Effector CD8-positive, alpha-beta T cell (primary cell): ENCODE data around the gene PRKD1.
"Not testable (repeated sequence)": the region's sequence is repeated elsewhere in the genome, so short reads cannot be mapped to it uniquely, and the experiment has no call there.

Experiments used
- DNase-seq: peaks from one replicate; lab custom pipeline; 2025; lab: John Stamatoyannopoulos, UW

The PRKD1 gene

GRCh38 chr14:29900609-29901350 is 26.9 kb downstream of the PRKD1 start:
- DNase-seq = no peak

- DNase-seq = no peak
These were observed 29.2 kb downstream of the PRKD1 start for GRCh38 chr14:29898470-29898869.

GRCh38 chr14:29897181-29897580 is 30.5 kb downstream of the PRKD1 start:
- DNase-seq = no peak

GRCh38 chr14:29896354-29896821 is 31.3 kb downstream of the PRKD1 start:
- no peak for DNase-seq

GRCh38 chr14:29895591-29896083 is 32.0 kb downstream of the PRKD1 start:
- DNase-seq = no peak

- DNase-seq = no peak
These were observed 33.7 kb downstream of the PRKD1 start for GRCh38 chr14:29893989-29894388.

GRCh38 chr14:29892327-29892726 is 35.3 kb downstream of the PRKD1 start:
- DNase-seq = no peak

GRCh38 chr14:29885988-29886387 is 41.7 kb downstream of the PRKD1 start:
- DNase-seq = no peak

GRCh38 chr14:29868000-29868399 is 59.6 kb downstream of the PRKD1 start:
- no peak for DNase-seq

- no peak for DNase-seq
These were observed 62.3 kb downstream of the PRKD1 start for GRCh38 chr14:29865299-29865698.

- DNase-seq = no peak
These were observed 65.7 kb downstream of the PRKD1 start for GRCh38 chr14:29861996-29862395.

GRCh38 chr14:29858299-29858698 is 69.3 kb downstream of the PRKD1 start:
- DNase-seq = no peak

GRCh38 chr14:29857551-29857950 is 70.1 kb downstream of the PRKD1 start:
- DNase-seq = no peak

GRCh38 chr14:29856516-29856915 is 71.1 kb downstream of the PRKD1 start:
- no peak for DNase-seq

GRCh38 chr14:29853691-29854090 is 74.0 kb downstream of the PRKD1 start:
- not testable (repeated sequence) for DNase-seq

- DNase-seq = no peak
These were observed 74.4 kb downstream of the PRKD1 start for GRCh38 chr14:29853272-29853671.

- no peak for DNase-seq
These were observed 76.2 kb downstream of the PRKD1 start for GRCh38 chr14:29851397-29851796.

- DNase-seq = no peak
These were observed 80.6 kb downstream of the PRKD1 start for GRCh38 chr14:29847056-29847380.

- DNase-seq = no peak
These were observed 81.2 kb downstream of the PRKD1 start for GRCh38 chr14:29846339-29847055.

GRCh38 chr14:29843981-29844380 is 83.7 kb downstream of the PRKD1 start:
- DNase-seq = no peak

- no peak for DNase-seq
These were observed 85.4 kb downstream of the PRKD1 start for GRCh38 chr14:29842228-29842627.

GRCh38 chr14:29840369-29840892 is 87.2 kb downstream of the PRKD1 start:
- not testable (repeated sequence) for DNase-seq

GRCh38 chr14:29839691-29840090 is 88.0 kb downstream of the PRKD1 start:
- not testable (repeated sequence) for DNase-seq
